Fibroblast of lung (primary cell): Measurements from ENCODE around the gene FNDC4. TPM values are rescaled to one million over a fixed set of nuclear protein-coding genes. Genes with fewer than 3 reads are reported as not detected.

ENCODE experiments used
- DNase-seq, 2 donors: peaks; one replicate each; pipeline versions ENCODE4 v3.0.0 to v3.0.0-alpha.2; 2010; ENCODE audit warnings: low read depth in 2 of 2
- H2AFZ ChIP-seq: 2 replicates; pipeline ENCODE4 v1.5.1; 2012; ENCODE audit warnings: low read length, control low read depth, inconsistent platforms
- H3K27ac ChIP-seq: 2 replicates; pipeline ENCODE4 v1.5.1; 2011; ENCODE audit warnings: low read length, control low read depth; ENCODE audit not compliant: insufficient read depth
- H3K27me3 ChIP-seq: 2 replicates; pipeline ENCODE4 v1.5.1; 2011; ENCODE audit warnings: mild to moderate bottlenecking, low read length; ENCODE audit not compliant: control insufficient read depth, insufficient read depth
- H3K36me3 ChIP-seq: 2 replicates; pipeline ENCODE4 v1.5.1; 2011; ENCODE audit warnings: low read length; ENCODE audit not compliant: control insufficient read depth, insufficient read depth
- H3K4me1 ChIP-seq: 2 replicates; pipeline ENCODE4 v1.5.1; 2011; ENCODE audit warnings: low read length; ENCODE audit not compliant: control insufficient read depth, insufficient read depth; ENCODE audit errors: extremely low read depth
- H3K4me2 ChIP-seq: 2 replicates; pipeline ENCODE4 v1.5.1; 2011; ENCODE audit warnings: low read length, control low read depth; ENCODE audit not compliant: insufficient read depth; ENCODE audit errors: extremely low read depth
- H3K4me3 ChIP-seq, 4 experiments: fragments of 200-600 bp in 1 of 4; sonication (generic) in 1 of 4; replicated peaks in 1 of 4; 2 replicates each; pipeline ENCODE4 v1.5.1; 2011 to 2016; ENCODE audit warnings: low read length in 4 of 4, low read depth in 3 of 4, mild to moderate bottlenecking in 3 of 4, control low read depth in 2 of 4, inconsistent platforms in 1 of 4, mixed read lengths in 1 of 4; ENCODE audit not compliant: insufficient read depth in 1 of 4; ENCODE audit errors: control extremely low read depth in 1 of 4
- H3K79me2 ChIP-seq: 2 replicates; pipeline ENCODE4 v1.5.1; 2012; ENCODE audit warnings: mild to moderate bottlenecking, low read length, inconsistent platforms; ENCODE audit not compliant: control insufficient read depth, insufficient read depth
- H3K9ac ChIP-seq: 2 replicates; pipeline ENCODE4 v1.5.1; 2011; ENCODE audit warnings: mild to moderate bottlenecking, low read length, control low read depth; ENCODE audit not compliant: insufficient read depth
- H3K9me3 ChIP-seq: 2 replicates; pipeline ENCODE4 v1.5.1; 2012; ENCODE audit warnings: low read depth, low read length; ENCODE audit not compliant: control insufficient read depth, insufficient read depth
- H4K20me1 ChIP-seq: 2 replicates; pipeline ENCODE4 v1.5.1; 2011; ENCODE audit warnings: low read length; ENCODE audit not compliant: control insufficient read depth, insufficient read depth; ENCODE audit errors: extremely low read depth
- EZH2 ChIP-seq: IDR thresholded peaks from 2 replicates; pipeline ENCODE4 v1.5.1; 2012; ENCODE audit warnings: low read length, control low read depth, mild to moderate bottlenecking; ENCODE audit errors: missing control alignments
- polyA plus RNA-seq, 2 donors: library from polyadenylated mRNA; depleted of rRNA in 1 of 2; stranded (reverse) in 1 of 2; unstranded in 1 of 2; fragments of >200 nt; gene quantifications; 2 replicates each; pipeline ENCODE4 v1.2.1, GENCODE V29; 2011 to 2012; ENCODE audit warnings: missing spikeins in 1 of 2
- total RNA-seq: library from RNA; depleted of rRNA; stranded (reverse); fragments of >200 nt; gene quantifications from 2 replicates; pipeline ENCODE4 v1.2.1, GENCODE V29; 2014
- TF ChIP-seq, protein P1 (sequence below), 2 donors: IDR thresholded peaks in 1 of 2; conservative IDR thresholded peaks in 1 of 2; 1 replicate in 1 of 2; 2 replicates in 1 of 2; pipeline ENCODE4 v1.5.1; 2011 to 2012; ENCODE audit warnings: low read length in 2 of 2, control low read depth in 1 of 2, inconsistent platforms in 1 of 2, low read depth in 1 of 2, mild to moderate bottlenecking in 1 of 2

The FNDC4 gene
- total and polyA plus RNA-seq, 2 donors (not counting 1 experiment from before 2014, with no cell fraction given) = 9.6 to 18.3 TPM

DNA sequence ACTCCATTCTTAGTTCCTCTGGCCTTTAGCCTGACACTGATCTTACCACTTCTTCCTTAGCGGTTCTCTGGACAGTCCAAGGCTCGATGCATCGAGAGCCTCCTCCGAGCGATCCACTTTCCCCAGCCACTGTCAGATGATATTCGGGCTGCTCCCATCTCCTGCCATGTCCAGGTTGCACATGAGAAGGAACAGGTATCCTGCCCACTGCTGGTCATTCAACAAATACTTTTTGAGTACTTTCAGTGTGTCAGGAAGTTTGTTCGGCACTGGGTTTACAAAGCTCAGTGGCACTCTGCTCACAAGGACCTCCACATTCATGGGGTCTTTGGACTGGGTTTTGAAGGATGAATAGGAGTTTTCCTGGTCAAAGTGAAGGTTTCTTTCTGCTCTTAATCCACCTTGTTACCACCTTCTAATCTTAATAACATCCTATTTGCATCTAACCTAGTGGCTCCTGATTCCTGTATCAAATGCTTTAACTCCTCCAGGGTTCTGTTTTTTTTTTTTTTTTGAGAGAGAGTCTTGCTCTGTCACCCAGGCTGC is 27.5 kb upstream of the FNDC4 start:
- H3K27me3 ChIP-seq = no peaks in the 10 kb centered on the region
- TF ChIP-seq, protein P1, sequence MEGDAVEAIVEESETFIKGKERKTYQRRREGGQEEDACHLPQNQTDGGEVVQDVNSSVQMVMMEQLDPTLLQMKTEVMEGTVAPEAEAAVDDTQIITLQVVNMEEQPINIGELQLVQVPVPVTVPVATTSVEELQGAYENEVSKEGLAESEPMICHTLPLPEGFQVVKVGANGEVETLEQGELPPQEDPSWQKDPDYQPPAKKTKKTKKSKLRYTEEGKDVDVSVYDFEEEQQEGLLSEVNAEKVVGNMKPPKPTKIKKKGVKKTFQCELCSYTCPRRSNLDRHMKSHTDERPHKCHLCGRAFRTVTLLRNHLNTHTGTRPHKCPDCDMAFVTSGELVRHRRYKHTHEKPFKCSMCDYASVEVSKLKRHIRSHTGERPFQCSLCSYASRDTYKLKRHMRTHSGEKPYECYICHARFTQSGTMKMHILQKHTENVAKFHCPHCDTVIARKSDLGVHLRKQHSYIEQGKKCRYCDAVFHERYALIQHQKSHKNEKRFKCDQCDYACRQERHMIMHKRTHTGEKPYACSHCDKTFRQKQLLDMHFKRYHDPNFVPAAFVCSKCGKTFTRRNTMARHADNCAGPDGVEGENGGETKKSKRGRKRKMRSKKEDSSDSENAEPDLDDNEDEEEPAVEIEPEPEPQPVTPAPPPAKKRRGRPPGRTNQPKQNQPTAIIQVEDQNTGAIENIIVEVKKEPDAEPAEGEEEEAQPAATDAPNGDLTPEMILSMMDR (conservative IDR thresholded peaks at IDR 0.05 in 1 of 2, IDR thresholded peaks at IDR 0.05 in 1 of 2; ENCODE audit: low read depth in 1 of 2, low read length in 2 of 2) = no peak
- no peak for TF ChIP-seq EZH2
- H4K20me1 ChIP-seq = no peaks in the 10 kb centered on the region
- no peak overlapping the region for H3K9ac ChIP-seq
- no peak for DNase-seq
- H2AFZ ChIP-seq = no peak overlapping the region
- no peak overlapping the region for H3K4me2 ChIP-seq
- no peaks in the 10 kb centered on the region for H3K4me1 ChIP-seq
- H3K36me3 ChIP-seq = no peaks in the 10 kb centered on the region
- no peaks in the 10 kb centered on the region for H3K9me3 ChIP-seq
- no peak overlapping the region for H3K27ac ChIP-seq
- H3K79me2 ChIP-seq = no peaks in the 10 kb centered on the region
- H3K4me3 ChIP-seq = no peak overlapping the region

DNA sequence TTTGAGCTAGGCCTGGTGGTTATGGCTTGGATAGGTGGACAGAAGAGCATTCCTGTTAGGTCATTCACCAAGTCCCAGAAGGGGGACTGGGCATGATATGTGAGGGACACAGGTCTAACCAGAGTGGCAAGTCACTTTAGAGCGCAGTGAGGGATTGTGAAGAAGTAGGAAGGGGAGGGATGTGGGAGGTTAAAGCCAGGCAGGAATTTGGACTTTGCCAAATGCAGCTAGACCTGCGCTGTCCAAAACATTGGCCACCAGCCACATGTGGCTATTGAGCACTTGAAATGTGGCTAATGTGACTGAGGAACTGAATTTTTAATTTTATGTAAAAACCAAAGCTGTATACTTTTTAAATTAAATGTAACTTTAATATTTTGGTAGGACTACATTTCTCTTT is 25.3 kb upstream of the FNDC4 start:
- no peaks in the 10 kb centered on the region for H4K20me1 ChIP-seq
- TF ChIP-seq, protein P1 (conservative IDR thresholded peaks at IDR 0.05 in 1 of 2, IDR thresholded peaks at IDR 0.05 in 1 of 2; ENCODE audit: low read depth in 1 of 2, low read length in 2 of 2) = no peak
- no peak for TF ChIP-seq EZH2
- no peak for DNase-seq
- no peaks in the 10 kb centered on the region for H3K79me2 ChIP-seq
- H3K36me3 ChIP-seq = no peaks in the 10 kb centered on the region
- no peaks in the 10 kb centered on the region for H3K27me3 ChIP-seq
- no peak overlapping the region for H2AFZ ChIP-seq
- H3K4me1 ChIP-seq = no peaks in the 10 kb centered on the region
- H3K4me2 ChIP-seq = no peak overlapping the region
- no peak overlapping the region for H3K9ac ChIP-seq
- H3K9me3 ChIP-seq = no peaks in the 10 kb centered on the region
- H3K27ac ChIP-seq = no peak overlapping the region
- H3K4me3 ChIP-seq = no peak overlapping the region

DNA sequence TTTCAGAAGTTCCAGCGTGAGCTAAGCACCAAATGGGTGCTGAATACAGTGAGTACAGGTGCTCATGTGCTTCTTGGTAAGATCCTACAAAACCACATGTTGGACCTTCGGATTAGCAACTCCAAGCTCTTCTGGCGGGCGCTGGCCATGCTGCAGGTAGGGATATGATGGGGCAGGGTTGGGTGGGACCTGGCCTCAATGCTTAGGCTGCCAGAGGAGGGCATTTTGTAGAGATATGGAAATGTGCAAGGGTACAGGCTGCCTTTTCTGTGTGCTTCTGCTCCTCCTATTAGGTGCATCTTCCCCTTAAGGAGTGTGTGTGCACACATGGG is 23.7 kb upstream of the FNDC4 start:
- no peaks in the 10 kb centered on the region for H4K20me1 ChIP-seq
- no peak for TF ChIP-seq EZH2
- TF ChIP-seq, protein P1 (conservative IDR thresholded peaks at IDR 0.05 in 1 of 2, IDR thresholded peaks at IDR 0.05 in 1 of 2; ENCODE audit: low read depth in 1 of 2, low read length in 2 of 2) = no peak
- no peak overlapping the region for H3K4me2 ChIP-seq
- H3K27ac ChIP-seq = no peak overlapping the region
- no peaks in the 10 kb centered on the region for H3K9me3 ChIP-seq
- no peak overlapping the region for H3K4me3 ChIP-seq
- no peak for DNase-seq
- H2AFZ ChIP-seq = no peak overlapping the region
- no peaks in the 10 kb centered on the region for H3K27me3 ChIP-seq
- no peaks in the 10 kb centered on the region for H3K36me3 ChIP-seq
- no peak overlapping the region for H3K9ac ChIP-seq
- H3K79me2 ChIP-seq = no peaks in the 10 kb centered on the region
- H3K4me1 ChIP-seq = no peaks in the 10 kb centered on the region
